Fibroblast of peridontal ligament (primary cell): ENCODE data around the gene ATP6V0A1.
"Not testable (repeated sequence)": the region's sequence is repeated elsewhere in the genome, so short reads cannot be mapped to it uniquely, and the experiment has no call there.

Experiments
- DNase-seq: peaks from one replicate; pipeline ENCODE4 v3.0.0-alpha.2; 2010; ENCODE audit errors: extremely low read depth

ATP6V0A1 gene

DNA sequence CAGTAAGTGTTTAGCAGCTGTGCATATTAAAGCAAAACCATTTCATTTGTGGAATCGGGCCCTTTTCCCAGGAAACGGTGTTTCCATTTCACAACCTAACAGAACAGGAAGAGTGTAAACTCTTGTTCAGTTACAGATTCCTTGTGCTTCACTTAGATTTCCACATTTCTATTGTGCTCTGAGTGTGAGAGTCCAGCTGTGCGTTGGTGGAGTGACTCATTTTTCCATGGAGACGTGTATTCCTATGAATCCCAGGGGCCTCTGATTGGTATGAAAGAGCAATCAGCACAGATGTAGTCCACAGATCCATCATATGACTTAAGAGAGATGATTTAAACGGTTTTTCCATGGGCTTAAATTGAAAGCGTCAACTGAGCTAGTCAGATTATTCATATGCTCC lies 22.3 kb upstream of the ATP6V0A1 start:
- DNase-seq: peak; percentile 100

DNA sequence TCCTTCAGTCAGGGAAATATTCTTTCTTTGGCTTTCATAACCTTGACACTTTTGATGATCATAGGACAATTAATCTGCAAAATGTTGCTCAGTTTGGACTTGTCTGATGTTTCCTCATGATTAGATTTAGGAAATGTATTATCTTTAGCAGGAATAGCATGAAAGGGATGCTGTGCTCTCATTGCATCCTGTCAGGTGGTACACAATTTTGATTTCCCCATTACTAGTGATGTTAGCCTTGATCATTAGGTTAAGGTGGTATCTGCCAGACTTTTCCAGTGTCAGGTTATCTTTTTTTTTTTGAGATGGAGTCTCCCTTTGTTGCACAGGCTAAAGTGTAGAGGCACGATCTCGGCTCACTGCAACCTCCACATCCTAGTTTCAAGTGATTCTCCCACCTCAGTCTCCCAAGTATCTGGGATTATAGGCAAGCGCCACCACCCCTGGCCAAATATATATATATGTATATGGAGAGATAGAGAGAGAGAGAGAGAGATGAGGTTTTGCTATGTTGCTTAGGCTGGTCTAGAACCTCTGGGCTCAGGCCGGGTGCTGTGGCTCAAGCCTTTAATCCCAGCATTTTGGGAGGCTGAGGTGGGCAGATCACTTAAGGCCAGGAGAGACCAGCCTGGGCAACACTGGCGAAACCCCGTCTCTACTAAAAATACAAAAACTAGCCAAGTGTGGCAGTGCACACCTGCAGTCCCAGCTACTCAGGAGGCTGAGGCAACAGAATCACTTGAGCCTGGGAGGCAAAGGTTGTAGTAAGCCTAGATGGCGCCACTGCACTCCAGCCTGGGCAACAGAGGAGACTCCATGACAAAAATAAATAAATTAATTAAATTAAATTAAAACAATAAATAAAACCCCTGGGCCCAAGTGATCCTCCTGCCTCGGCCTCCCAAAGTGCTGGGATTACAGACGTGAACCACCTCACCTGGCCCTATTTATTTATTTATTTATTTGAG lies 19.8 kb upstream of the ATP6V0A1 start:
- no peak for DNase-seq

DNA sequence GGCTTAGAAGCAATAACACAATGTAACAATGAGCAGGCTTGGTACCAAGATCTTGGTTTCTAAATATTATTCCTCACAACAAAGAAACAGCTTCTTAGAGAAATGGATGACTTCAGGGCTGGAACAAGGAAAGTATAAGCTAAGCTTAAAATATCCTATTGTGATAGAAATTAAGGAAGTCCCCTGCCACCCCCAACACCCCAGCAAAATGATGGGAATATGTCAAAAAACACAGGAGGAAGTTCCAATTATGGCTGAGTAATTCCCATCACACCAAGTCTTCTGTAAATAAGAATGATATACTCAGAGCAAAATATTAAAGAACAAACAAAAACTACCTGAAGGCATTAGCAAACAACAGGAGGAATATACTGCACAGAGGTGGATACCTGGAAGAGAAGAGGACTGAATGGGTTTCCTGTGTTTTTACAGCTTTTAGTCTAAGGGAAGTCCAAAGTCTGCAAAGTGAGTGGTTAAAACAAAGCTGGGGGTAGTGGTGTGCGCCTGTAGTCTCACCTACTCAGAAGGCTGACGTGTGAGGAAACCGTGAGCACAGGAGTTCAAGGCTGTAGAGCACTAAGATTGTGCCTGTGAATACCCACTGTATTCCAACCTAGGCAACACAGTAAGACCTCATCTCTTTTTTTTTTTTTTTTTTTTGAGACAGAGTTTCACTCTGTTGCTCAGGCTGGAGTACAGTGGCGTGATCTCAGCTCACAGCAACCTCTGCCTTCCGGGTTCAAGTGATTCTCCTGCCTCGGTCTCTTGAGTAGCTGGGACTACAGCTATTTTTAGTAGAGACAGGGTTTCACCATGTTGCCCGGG lies 17.1 kb upstream of the ATP6V0A1 start:
- no peak for DNase-seq

DNA sequence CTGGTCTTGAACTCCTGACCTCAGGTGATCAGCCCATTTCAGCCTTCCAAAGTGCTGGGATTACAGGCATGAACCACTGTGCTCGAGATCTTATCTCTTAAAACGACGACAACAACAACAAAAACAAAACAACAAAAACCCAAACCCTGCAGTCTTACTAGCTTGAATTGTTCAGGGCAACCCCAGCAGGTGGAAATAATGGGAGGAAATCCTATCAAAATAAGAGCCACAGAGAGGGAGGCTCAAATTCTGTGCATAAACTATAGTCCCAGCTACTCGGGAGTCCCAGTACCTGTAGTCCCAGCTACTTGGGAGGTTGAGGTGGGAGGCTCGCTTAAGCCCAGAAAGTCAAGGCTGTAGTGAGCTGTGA lies 16.5 kb upstream of the ATP6V0A1 start:
- no peak for DNase-seq

DNA sequence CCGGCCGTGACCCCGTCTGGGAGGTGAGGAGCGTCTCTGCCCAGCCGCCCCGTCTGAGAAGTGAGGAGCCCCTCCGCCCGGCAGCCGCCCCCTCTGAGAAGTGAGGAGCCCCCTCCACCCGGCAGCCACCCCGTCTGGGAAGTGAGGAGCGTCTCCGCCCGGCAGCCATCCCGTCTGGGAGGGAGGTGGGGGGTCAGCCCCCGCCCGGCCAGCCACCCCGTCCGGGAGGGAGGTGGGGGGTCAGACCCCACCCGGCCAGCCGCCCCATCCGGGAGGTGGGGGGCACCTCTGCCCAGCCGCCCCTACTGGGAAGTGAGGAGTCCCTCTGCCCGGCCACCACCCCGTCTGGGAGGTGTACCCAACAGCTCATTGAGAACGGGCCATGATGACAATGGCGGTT lies 9.5 kb upstream of the ATP6V0A1 start:
- DNase-seq: not testable (repeated sequence)

DNA sequence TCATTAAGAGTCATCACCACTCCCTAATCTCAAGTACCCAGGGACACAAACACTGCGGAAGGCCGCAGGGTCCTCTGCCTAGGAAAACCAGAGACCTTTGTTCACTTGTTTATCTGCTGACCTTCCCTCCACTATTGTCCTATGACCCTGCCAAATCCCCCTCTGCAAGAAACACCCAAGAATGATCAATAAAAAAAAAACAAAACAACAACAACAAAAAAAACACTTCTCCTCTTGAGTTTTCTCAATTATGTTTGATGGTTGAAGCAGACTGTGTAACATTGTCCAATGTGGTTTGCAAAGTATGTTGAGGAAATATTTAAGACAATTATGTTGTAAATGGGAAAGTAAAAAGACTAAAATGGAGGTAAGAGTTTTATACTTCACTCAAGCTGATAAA lies 8.8 kb upstream of the ATP6V0A1 start:
- peak; percentile 25 for DNase-seq

DNA sequence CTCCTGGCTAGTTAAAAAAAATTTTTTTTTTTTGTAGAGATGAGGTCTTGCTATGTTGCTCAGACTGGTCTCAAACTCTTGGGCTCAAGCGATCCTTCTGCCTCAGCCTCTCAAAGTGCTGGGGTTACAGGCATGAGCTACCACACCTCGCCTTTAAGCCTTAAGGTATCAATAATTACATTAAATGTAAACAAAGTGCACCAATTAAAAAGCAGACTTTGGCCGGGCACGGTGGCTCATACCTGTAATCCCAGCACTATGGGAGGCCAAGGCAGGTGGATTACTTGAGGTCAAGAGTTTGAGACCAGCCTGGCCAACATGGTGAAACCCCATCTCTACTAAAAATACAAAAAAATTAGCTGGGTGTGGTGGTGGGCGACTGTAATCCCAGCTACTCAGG lies 7.4 kb upstream of the ATP6V0A1 start:
- DNase-seq: not testable (repeated sequence)

DNA sequence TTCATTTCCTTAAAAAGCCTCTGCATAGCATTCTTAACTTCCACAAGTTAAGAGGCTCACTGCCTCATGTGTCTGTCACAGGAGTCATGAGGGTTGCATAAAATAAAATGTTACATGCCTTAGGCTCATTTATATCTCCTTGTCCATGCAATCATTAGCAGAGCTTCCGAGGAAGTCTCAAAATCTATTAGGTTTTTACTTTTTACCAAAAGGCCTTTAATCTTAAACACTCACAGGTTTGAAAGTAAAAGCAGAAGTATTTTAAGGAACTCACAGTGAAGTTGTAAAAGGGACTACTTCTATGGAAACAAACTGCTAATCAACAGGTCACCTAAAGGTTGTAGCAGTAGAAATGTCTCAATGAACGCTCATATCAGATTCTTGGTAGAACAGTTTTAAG lies 5.2 kb upstream of the ATP6V0A1 start:
- no peak for DNase-seq

DNA sequence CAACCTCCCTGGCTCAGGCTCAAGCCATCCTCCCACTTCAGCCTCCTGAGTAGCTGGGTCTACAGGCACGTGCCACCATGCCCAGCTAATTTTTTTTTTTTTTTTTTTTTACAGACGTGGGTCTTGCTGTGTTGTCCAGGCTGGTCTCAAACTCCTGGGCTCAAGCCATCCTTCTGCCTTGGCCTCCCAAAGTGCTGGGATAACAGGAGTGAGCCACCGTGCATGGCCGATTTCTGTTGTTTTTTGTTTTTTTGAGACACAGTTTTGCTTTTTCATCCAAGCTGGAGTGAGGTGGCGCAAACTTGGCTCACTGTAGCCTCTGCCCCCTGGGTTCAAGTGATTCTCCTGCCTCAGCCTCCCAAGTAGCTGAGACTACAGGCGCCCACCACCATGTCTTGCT lies 3.7 kb upstream of the ATP6V0A1 start:
- DNase-seq: not testable (repeated sequence)

DNA sequence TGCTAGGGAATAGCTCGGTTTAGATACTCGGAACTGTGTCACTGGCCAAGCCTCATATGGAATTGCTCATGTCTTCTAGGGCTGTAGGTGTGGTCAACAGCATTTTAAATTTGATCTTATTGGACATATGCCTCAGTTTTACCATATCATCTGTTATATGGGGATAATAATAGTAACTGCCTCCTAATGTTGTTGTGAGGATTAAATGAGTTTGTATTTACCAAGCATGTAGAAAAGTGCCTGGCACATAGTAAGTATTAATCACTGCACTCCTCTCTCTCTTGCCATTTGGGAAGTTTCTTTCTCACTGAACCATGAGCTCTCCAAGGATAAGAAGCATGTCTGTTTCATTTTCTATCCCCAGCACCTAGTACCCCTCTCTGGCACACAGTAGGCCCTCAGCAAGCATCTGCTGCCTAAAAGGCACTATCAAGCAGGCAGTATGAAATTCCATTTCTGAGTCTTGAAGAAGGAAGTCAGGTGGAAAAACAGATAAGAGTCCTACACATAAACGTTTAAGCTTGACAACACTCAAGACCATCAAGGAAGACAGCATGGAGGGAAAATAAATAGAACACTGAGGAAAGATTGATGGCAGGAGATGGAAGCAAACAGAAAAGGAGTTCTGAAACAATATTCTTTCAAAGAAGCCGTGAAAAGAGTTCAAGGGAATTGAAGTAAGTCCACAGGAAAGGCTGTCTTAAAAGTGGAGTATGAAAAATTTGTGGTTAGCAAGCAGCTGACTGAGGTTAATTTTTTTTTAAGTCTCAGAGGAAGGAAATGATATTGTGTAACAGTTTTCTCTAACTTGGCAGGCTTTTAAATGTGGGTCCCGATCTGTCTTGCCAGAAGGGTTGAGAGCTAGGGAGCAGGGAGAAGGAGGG lies 2.2 kb upstream of the ATP6V0A1 start:
- DNase-seq: peak; percentile 89

DNA sequence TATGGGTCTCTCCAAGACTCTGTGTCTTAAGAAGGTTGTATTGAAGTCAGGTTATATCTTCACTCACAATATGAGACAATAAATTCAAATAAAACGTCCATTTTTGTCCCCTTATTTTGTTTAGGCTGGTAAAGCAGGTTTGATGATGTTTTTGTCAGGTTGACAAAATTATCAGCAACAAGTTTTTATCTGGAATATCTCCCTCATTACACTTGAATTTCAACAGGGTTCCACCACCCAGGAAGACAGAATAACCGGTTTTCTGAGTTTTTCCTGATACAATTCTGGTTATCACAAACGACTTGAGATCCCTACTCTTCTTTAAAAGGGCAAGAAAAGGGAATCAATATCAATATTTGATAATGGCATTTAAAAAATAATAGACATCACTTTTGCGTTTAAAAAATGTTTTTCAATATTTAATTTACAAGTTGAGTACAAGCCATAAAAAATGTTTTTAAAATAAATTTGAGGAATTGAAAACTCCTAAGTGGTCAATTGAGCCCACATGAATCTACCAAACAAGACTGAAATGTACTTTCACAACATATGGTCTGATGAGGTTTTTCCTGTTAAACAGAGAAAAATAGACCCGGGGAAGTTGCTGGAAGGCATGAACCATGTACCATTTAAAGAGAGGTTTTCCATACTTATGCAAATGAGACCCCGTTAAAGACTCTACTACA lies 1.4 kb upstream of the ATP6V0A1 start:
- peak; percentile 43 for DNase-seq

DNA sequence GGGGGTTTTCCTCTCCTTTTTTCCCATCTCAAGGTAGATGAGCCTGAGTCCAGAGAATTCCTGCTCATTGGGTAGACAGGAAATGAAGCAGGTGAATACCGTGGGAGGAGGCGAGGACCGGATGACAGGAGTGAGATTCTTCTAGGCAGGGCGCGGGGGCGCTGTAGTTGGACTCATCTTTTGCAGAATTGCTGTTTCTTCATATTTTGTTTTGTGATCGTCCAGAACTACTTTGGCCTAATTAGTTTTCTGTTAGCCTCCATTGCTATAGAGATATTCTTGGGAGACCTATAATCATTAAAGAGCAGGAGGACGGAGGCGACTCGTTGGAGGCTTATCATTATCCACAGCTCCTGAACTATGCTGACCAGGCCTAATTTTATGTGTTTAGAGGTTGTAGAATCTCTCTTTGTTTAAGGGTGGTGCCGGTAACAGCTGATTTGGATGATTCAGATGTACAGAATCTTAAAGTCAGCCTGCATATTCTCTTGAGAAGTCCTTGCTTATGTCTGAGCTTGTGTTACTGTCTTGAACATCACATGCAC lies 650 bp downstream of the ATP6V0A1 start:
- DNase-seq: peak; percentile 56

DNA sequence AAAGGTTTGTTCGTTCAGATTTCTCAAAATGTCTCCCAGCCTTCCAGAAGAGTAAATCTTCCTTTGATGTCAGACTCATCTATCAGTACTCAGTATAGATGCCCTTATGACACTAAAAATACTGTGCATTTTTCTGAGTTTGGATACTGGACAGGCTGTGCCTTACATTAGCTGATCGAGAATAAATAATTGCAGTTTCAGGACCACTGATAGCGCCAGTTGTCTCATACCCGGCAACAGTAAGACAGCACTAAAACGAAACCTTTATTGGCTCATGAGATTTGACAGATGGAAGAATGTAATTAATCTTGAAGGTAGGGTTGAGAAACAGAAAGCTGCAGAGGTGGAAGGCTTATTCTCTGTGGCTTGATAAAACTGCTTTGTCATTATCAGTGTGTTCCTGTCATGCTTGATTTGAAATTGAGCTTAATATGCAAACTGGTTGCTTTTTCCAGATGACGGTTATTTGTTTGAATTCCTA lies 1.2 kb downstream of the ATP6V0A1 start:
- DNase-seq: peak; percentile 67

DNA sequence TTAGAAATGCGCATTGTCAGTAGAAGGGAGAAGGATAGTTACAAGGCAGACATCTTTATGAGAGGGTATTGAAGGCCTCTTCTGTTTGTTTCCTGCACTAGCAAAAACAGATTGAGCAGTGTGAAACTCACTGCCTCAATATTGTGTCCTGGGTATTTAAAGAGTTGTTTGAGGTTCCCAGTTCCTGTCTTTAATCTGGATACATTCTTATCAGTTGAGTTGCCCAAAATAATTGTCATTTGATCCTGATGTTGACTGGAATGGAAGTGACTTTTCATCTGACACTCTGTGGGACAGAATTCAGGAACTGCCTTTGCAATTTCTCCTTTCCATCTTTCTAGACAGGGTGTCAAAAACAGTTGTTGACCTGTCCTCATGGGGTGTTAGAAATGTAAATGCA lies 1.7 kb downstream of the ATP6V0A1 start:
- DNase-seq: no peak

DNA sequence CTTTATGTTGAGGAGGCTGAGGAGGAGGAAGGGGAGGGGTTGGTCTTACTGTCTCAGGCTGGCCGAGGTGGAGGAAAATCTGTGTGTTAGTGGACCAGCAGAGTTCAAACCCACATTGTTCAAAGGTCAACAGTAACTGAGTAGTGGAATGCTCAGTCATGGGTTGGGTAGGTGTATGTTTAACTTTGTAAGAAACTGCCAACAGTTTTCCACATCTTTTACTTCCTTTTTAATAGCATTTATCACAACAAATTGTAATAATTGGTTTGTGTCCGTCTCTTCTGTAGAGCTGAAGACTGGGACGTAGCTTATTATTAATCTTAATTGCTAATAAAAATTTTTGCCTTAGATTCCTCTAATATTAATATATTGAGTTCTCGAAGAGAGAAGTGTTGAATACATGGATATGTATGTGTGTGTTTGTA lies 5.3 kb downstream of the ATP6V0A1 start:
- DNase-seq: no peak

DNA sequence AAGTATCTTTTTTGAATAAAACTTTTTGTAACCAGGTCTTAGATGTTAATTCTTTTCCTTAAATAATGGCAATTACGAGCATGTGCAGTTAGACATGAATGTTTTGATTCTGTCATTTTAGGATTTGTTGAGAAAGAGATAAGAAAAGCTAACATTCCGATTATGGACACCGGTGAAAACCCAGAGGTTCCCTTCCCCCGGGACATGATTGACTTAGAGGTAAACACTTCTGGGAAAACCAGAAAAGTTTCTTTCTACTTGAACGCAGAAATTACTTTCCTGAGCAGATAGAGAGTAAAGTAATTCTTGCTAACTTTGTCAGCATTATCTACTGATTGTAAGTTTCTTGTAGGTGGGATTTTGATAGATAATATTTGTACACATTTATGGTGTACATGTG lies 9.2 kb downstream of the ATP6V0A1 start:
- DNase-seq: no peak

DNA sequence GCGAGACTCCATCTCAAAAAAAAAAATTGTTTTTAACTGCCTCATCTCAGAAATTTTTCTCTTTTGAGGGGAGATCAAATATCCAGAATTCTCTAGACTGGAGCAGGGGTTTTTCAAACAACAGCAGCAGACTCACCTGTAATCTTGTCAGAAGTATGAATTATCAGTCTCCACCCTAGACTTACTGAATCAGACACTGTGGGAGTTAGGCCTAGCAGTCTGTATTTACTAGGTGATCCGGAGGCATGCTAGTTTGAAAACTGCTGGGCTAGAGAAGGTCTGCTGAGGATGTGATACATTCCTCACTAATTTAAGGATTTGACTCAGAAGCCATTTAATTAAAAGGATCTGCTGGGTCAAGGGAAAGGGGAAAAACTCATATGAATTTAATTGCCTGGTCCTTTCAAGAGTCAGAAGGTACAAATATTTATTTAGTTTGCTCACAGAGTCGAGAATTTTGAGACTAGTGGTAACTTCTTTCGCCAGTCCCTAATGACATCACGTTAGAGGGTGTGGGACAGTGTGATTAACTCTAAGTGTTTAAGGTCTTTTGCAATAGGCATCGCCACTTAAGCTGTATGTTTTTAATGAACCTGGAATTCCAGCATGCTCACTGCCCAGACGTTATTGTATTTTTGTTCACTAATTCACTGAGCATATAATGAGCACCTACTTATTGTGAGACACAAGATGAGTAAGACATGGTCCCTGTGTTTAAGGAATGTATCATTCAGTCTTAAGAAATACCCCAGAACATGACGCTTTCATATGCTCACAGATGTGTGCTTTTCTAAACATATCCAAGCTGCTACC lies 14.2 kb downstream of the ATP6V0A1 start:
- DNase-seq: peak; percentile 88

DNA sequence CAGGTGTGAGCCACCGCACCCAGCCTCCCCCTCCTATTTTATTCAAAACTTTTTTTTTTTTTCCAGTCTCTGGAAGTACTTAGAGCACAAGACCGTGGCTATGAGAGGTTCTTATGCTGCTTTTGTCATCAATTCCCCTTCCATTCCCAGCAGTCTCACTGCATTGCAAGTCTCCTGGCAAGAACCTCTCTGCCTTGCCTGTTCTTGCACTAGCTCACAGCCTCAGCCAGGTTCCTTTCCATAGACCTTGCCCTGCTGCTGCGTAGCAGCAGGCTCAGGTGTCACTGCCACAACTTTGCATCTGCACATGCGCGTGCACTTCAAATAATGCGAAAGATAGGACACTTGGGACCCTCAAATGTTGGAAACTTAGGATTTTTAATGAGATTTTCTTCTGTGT lies 15.6 kb downstream of the ATP6V0A1 start:
- no peak for DNase-seq

DNA sequence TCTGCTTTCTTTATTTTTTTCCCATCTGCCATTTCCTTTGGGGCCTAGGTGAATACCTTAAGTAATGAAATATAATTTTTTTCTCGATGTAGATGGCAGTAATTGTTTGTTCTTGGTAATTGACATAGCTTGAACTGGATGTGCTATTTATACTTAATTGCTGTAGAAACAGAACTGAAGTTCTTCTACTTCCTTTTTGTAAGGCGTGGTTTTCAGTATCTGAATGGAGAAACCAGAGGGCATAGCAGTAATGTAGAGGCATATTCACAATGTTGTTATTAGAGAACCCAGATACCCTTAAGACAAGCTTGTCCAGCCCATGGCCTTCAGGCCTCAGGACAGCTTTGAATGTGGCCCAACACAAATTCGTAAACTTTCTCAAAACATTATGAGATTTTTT lies 16.4 kb downstream of the ATP6V0A1 start:
- DNase-seq: no peak

DNA sequence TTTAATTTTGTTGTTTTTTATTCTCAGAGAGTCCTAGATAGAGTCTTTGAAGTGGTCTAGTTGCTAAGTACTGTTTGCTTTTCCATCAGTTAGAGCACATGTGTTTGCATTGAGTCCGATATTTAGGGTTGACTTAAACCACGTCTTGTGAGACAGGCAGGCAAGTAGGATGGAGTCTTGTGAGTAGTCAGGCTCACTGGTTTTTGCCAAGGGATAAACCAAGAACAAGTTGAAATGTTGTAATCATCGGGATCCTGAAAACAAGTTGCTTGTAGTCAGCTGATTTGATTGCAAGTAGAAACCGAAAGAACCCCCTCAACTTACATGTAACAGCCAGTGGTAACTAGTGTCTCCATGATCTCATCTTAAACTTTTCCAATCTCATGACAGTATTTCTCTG lies 17.2 kb downstream of the ATP6V0A1 start:
- peak; percentile 88 for DNase-seq
